Heart left ventricle (tissue), 13 donors: ENCODE measurements around the gene MORF4L2.

ENCODE experiments used
- CTCF ChIP-seq, 12 donors: fragments of 200-600 bp; sonication (generic) in 4 of 12; IDR thresholded peaks; one replicate each; pipeline versions ENCODE4 v1.5.0 to v1.8.0; 2018 to 2022; ENCODE audit warnings: antibody characterized with exemption in 12 of 12, mild to moderate bottlenecking in 5 of 12
- POLR2A ChIP-seq, 2 donors: fragments of 450-650 bp; IDR thresholded peaks; one replicate each; pipeline ENCODE4 v1.6.1; 2017; ENCODE audit warnings: antibody characterized with exemption in 2 of 2, mild to moderate bottlenecking in 2 of 2, moderate library complexity in 2 of 2
- donor health status: ischemic (EF 13 %, LVEDD 7.1; RV severe dilation, severe dysfunction).
- donor health status: DM: no; HTN: yes; CAD: no.
- donor health status: DM: no; HTN: no; CAD: no.
- donor health status: ischemic (EF 25% LVEDD 6.9; RV normal size, moderate dysfunction).
- donor health status: ischemic (EF 25% LVEDD 5.7; RV mildly dilated, moderate dysfunction).
- donor health status: ischemic (EF 35%, LVEDD 5.7; RV mildly dilated, moderate dysfunction).
- donor health status: nonischemic (EF 11% LVEDD 7.7; RV severe dilation, severe dysfunction).
- donor health status: DM: yes; HTN: yes; CAD: no.
- donor health status: PGD.
- donor health status: ischemic (EF 29% LVEDD 5.4; RV normal size, mild dysfunction).
- donor health status: nonischemic (EF 23%, LVEDD 6.1; RV moderate dilation, normal function).

- TF ChIP-seq CTCF (IDR thresholded peaks at IDR 0.05): no peak
- TF ChIP-seq POLR2A (IDR thresholded peaks at IDR 0.05): no peak
These were observed 35.2 kb downstream of the MORF4L2 start for GRCh38 chrX:103651151-103651773.
